IMR-90 (cell line): ENCODE results near the gene NEGR1. TPM values are rescaled to one million over a fixed set of nuclear protein-coding genes. Genes with fewer than 3 reads are reported as not detected.

Source experiments
- ATAC-seq: fragments of 200-7000 bp; cut with Tn5 transposase; 2 replicates; pipeline ENCODE4 v1.9.1; 2020; ENCODE audit warnings: low read depth, mild to moderate bottlenecking, moderate library complexity
- BruUV-seq: library from RNA; stranded (reverse); fragments of 400-500 nt; replicated peaks from 2 replicates; lab custom pipeline; 2021; lab: Mats Ljungman, UMichigan
- CTCF ChIA-PET: fragments of 300-600 bp; formaldehyde crosslinking; extraction: SDS; loops from one replicate; lab custom pipeline; 2021; ENCODE audit warnings: antibody characterized with exemption; lab: Yijun Ruan, JAX
- POLR2A ChIA-PET: fragments of 300-600 bp; sonication (Branson Sonifier 250); formaldehyde crosslinking; loops from one replicate; lab custom pipeline; 2022; ENCODE audit warnings: antibody characterized with exemption; ENCODE audit not compliant: unreplicated experiment; lab: Charles Lee
- DNase-seq: peaks from one replicate; pipeline ENCODE4 v3.0.0; 2013
- H2AFZ ChIP-seq: replicated peaks from 2 replicates; pipeline ENCODE3; 2013; ENCODE audit warnings: low read length, mild to moderate bottlenecking; ENCODE audit not compliant: poor library complexity
- H2AK5ac ChIP-seq: 2 replicates; pipeline ENCODE4 v1.6.1; 2013; ENCODE audit warnings: low read depth, low read length, inconsistent platforms
- H2AK9ac ChIP-seq: replicated peaks from 2 replicates; pipeline ENCODE3; 2013; ENCODE audit warnings: mild to moderate bottlenecking, low read depth, low read length, moderate library complexity; ENCODE audit not compliant: poor library complexity
- H2BK120ac ChIP-seq: 2 replicates; pipeline ENCODE4 v1.6.1; 2013; ENCODE audit warnings: low read depth, low read length, inconsistent platforms
- H2BK15ac ChIP-seq: 3 replicates; pipeline ENCODE4 v1.6.1; 2013; ENCODE audit warnings: low read depth, low read length, inconsistent platforms
- H2BK20ac ChIP-seq: 2 replicates; pipeline ENCODE4 v1.6.1; 2013; ENCODE audit warnings: low read depth, mild to moderate bottlenecking, inconsistent platforms, low read length, moderate library complexity
- H2BK5ac ChIP-seq: 2 replicates; pipeline ENCODE4 v1.6.1; 2013; ENCODE audit warnings: mild to moderate bottlenecking, low read depth, low read length, inconsistent platforms; ENCODE audit not compliant: poor library complexity, severe bottlenecking
- H3K14ac ChIP-seq: replicated peaks from 2 replicates; pipeline ENCODE4 v1.6.1; 2013; ENCODE audit warnings: low read depth, low read length, inconsistent platforms
- H3K18ac ChIP-seq: 2 replicates; pipeline ENCODE4 v1.6.1; 2013; ENCODE audit warnings: low read depth, low read length, control low read depth
- H3K23ac ChIP-seq: 2 replicates; pipeline ENCODE4 v1.6.1; 2013; ENCODE audit warnings: low read depth, low read length, inconsistent platforms
- H3K27ac ChIP-seq: 2 replicates; pipeline ENCODE4 v1.5.1; 2013; ENCODE audit warnings: mild to moderate bottlenecking, control low read depth, low read length; ENCODE audit not compliant: insufficient read depth
- H3K27me3 ChIP-seq: 2 replicates; pipeline ENCODE4 v1.6.1; 2013; ENCODE audit warnings: low read length; ENCODE audit not compliant: control insufficient read depth, insufficient read depth
- H3K36me3 ChIP-seq: 2 replicates; pipeline ENCODE4 v1.6.1; 2013; ENCODE audit warnings: low read length, mixed read lengths; ENCODE audit not compliant: control insufficient read depth, insufficient read depth
- H3K4ac ChIP-seq: 2 replicates; pipeline ENCODE4 v1.6.1; 2013; ENCODE audit warnings: low read depth, low read length, inconsistent platforms
- H3K4me1 ChIP-seq: 2 replicates; pipeline ENCODE4 v1.6.1; 2013; ENCODE audit warnings: low read length, mixed read lengths; ENCODE audit not compliant: control insufficient read depth, insufficient read depth
- H3K4me2 ChIP-seq: 2 replicates; pipeline ENCODE4 v1.6.1; 2013; ENCODE audit warnings: low read depth, mild to moderate bottlenecking, control low read depth, low read length, moderate library complexity
- H3K4me3 ChIP-seq: 2 replicates; pipeline ENCODE4 v1.5.1; 2013; ENCODE audit warnings: low read depth, mild to moderate bottlenecking, control low read depth, low read length, moderate library complexity; ENCODE audit not compliant: insufficient read depth
- H3K56ac ChIP-seq: 2 replicates; pipeline ENCODE4 v1.6.1; 2013; ENCODE audit warnings: low read length, inconsistent platforms; ENCODE audit not compliant: insufficient read depth; ENCODE audit errors: extremely low read depth
- H3K79me1 ChIP-seq, 2 experiments: 2 replicates each; pipeline ENCODE4 v1.6.1; 2013; ENCODE audit warnings: low read length in 2 of 2, inconsistent platforms in 1 of 2, low read depth in 1 of 2
- H3K9ac ChIP-seq: 2 replicates; pipeline ENCODE4 v1.6.1; 2013; ENCODE audit warnings: low read depth, low read length, control low read depth
- H3K9me1 ChIP-seq: 2 replicates; pipeline ENCODE4 v1.6.1; 2013; ENCODE audit warnings: low read length, inconsistent platforms; ENCODE audit not compliant: insufficient read depth
- H3K9me3 ChIP-seq: 2 replicates; pipeline ENCODE4 v1.6.1; 2013; ENCODE audit warnings: low read length; ENCODE audit not compliant: control insufficient read depth, insufficient read depth
- H4K20me1 ChIP-seq: 2 replicates; pipeline ENCODE4 v1.6.1; 2013; ENCODE audit warnings: low read length, inconsistent platforms; ENCODE audit not compliant: insufficient read depth
- H4K5ac ChIP-seq: 2 replicates; pipeline ENCODE4 v1.6.1; 2013; ENCODE audit warnings: mild to moderate bottlenecking, low read depth, low read length, control low read depth
- H4K8ac ChIP-seq, 2 experiments: 2 replicates each; pipeline ENCODE4 v1.6.1; 2013; ENCODE audit warnings: low read depth in 2 of 2, low read length in 2 of 2, control low read depth in 1 of 2, inconsistent platforms in 1 of 2
- H4K91ac ChIP-seq: 2 replicates; pipeline ENCODE4 v1.6.1; 2013; ENCODE audit warnings: low read depth, low read length, inconsistent platforms; ENCODE audit not compliant: insufficient read depth
- BHLHE40 ChIP-seq: fragments of 150-350 bp; IDR thresholded peaks from 2 replicates; pipeline ENCODE4 v1.6.1; 2016; ENCODE audit warnings: mild to moderate bottlenecking, low read depth, low read length
- CEBPB ChIP-seq: IDR thresholded peaks from 2 replicates; pipeline ENCODE4 v1.6.1; 2012; ENCODE audit warnings: low read depth, low read length, improper control_type of control experiment
- CHD1 ChIP-seq: IDR thresholded peaks from 2 replicates; pipeline ENCODE4 v1.6.1; 2012; ENCODE audit warnings: low read depth, low read length, improper control_type of control experiment
- ELK1 ChIP-seq: fragments of 150-350 bp; IDR thresholded peaks from 2 replicates; pipeline ENCODE4 v1.6.1; 2016; ENCODE audit warnings: low read depth, mild to moderate bottlenecking, low read length, moderate library complexity, borderline replicate concordance
- FOS ChIP-seq: fragments of 150-350 bp; IDR thresholded peaks from 2 replicates; pipeline ENCODE4 v1.6.1; 2016; ENCODE audit warnings: low read depth, low read length
- MAFK ChIP-seq: IDR thresholded peaks from 2 replicates; pipeline ENCODE4 v1.6.1; 2012; ENCODE audit warnings: low read depth, low read length, improper control_type of control experiment
- MAZ ChIP-seq: IDR thresholded peaks from 2 replicates; pipeline ENCODE4 v1.6.1; 2012; ENCODE audit warnings: low read depth, mild to moderate bottlenecking, low read length, improper control_type of control experiment, moderate library complexity, borderline replicate concordance
- MXI1 ChIP-seq: IDR thresholded peaks from 2 replicates; pipeline ENCODE4 v1.6.1; 2012; ENCODE audit warnings: low read depth, mild to moderate bottlenecking, low read length, moderate library complexity, borderline replicate concordance
- NFE2L2 ChIP-seq: fragments of 150-350 bp; IDR thresholded peaks from 2 replicates; pipeline ENCODE4 v1.6.1; 2016; ENCODE audit warnings: low read depth, mild to moderate bottlenecking, low read length
- POLR2A ChIP-seq: IDR thresholded peaks from 2 replicates; pipeline ENCODE4 v1.6.1; 2012; ENCODE audit warnings: mild to moderate bottlenecking, low read depth, low read length
- RAD21 ChIP-seq: IDR thresholded peaks from 2 replicates; pipeline ENCODE4 v1.6.1; 2012; ENCODE audit warnings: low read length, improper control_type of control experiment
- RCOR1 ChIP-seq: IDR thresholded peaks from 2 replicates; pipeline ENCODE4 v1.6.1; 2012; ENCODE audit warnings: mild to moderate bottlenecking, low read length, improper control_type of control experiment; ENCODE audit not compliant: insufficient replicate concordance
- RFX5 ChIP-seq: IDR thresholded peaks from 2 replicates; pipeline ENCODE4 v1.8.0; 2012; ENCODE audit warnings: low read depth, mild to moderate bottlenecking, low read length, moderate library complexity
- SMC3 ChIP-seq: fragments of 150-350 bp; IDR thresholded peaks from 2 replicates; pipeline ENCODE4 v1.6.1; 2016; ENCODE audit warnings: low read depth, mild to moderate bottlenecking, antibody characterized with exemption, low read length, moderate library complexity
- USF2 ChIP-seq: fragments of 150-350 bp; IDR thresholded peaks from 2 replicates; pipeline ENCODE4 v1.6.1; 2017; ENCODE audit warnings: mild to moderate bottlenecking, antibody characterized with exemption, low read length, low read depth
- WGBS, 2 experiments: methylation state at CpG; one replicate each; pipeline versions ENCODE4 v1.1.5 to v1.1.7; 2013; ENCODE audit warnings: missing lambda C conversion rate in 2 of 2; ENCODE audit not compliant: insufficient read length in 1 of 2; ENCODE audit errors: extremely low coverage in 2 of 2; 5-methylcytosine and 5-hydroxymethylcytosine counted together
- dilution Hi-C: fragments of 300-500 bp; cut with HindIII; formaldehyde crosslinking; loops from one replicate; pipeline ENCODE4 v1.14.3; 2018; ENCODE audit warnings: low sequenced_read_pairs; ENCODE audit not compliant: unreplicated experiment
- in situ Hi-C: fragments of 300-500 bp; cut with MboI; formaldehyde crosslinking; loops from 3 replicates; pipeline ENCODE4 v1.14.3; 2019; ENCODE audit warnings: low sequenced_read_pairs, inconsistent platforms, mixed read lengths
- intact Hi-C: fragments of 100-400 bp; cut with micrococcal nuclease; formaldehyde crosslinking; loops from 2 replicates; pipeline ENCODE4 v1.10.0; 2022
- polyA plus RNA-seq, 3 experiments: library from polyadenylated mRNA; depleted of rRNA; stranded (reverse); fragments of >200 nt; gene quantifications; 2 replicates each; pipeline ENCODE4 v1.2.3, GENCODE V29; 2012; ENCODE audit warnings: low replicate concordance in 1 of 3
- total RNA-seq: library from RNA; depleted of rRNA; stranded (reverse); fragments of >200 nt; gene quantifications from 2 replicates; pipeline ENCODE4 v1.2.3, GENCODE V29; 2012
- TF ChIP-seq, protein P1 (sequence below): conservative IDR thresholded peaks from 2 replicates; pipeline ENCODE4 v1.5.1; 2012; ENCODE audit warnings: mild to moderate bottlenecking, low read depth, low read length, improper control_type of control experiment

The NEGR1 gene
- total and polyA plus RNA-seq, 2 of the 4 experiments (the other 2 are of a cell fraction) = 5.1 to 9.1 TPM

DNA sequence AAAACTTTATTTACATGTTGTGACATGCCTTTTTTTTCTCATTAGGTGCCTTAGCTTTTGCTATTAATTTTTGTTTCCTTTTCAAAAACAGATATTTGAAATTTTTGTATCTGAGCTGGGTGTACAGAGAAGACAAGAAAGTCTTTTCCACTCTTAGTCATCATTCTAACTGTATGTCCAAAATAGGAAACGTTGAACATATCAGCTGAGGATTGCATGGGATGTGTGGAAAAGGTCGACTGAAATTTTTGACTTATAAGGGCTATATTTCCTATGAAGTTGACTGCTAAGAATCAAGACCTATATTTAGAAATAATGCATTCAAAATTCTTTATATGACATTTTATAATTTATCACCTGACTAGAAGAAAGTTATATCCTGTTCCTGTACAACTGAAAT is 931.5 kb downstream of the NEGR1 start:
- Histone ChIP-seq H3K27me3 (no peaks in the 10 kb centered on the region), H3K79me1 (no peaks in the 10 kb centered on the region), H3K56ac (no peak overlapping the region), H2BK20ac (no peak overlapping the region), H2BK15ac (no peak overlapping the region), H2BK5ac (peak overlapping the region; percentile 94), H3K4me1 (peaks cover 2% of the 10 kb centered on the region; the same call in 1 of the 2 replicates), H4K20me1 (no peaks in the 10 kb centered on the region), H3K9me1 (no peaks in the 10 kb centered on the region), H3K4me3 (no peak overlapping the region), H3K14ac (no peak overlapping the region), H3K18ac (no peak overlapping the region; the same call in 1 of the 2 replicates), H3K23ac (no peak overlapping the region), H3K9ac (no peak overlapping the region), H2AK5ac (no peak overlapping the region), H3K4me2 (no peak overlapping the region), H4K5ac (no peak overlapping the region), H3K27ac (no peak overlapping the region), H4K8ac (no peak overlapping the region; a peak in 1 of 4 replicates), H3K36me3 (no peaks in the 10 kb centered on the region), H2AK9ac (no peak overlapping the region), H3K4ac (no peak overlapping the region), H3K9me3 (no peaks in the 10 kb centered on the region), H2BK120ac (no peak overlapping the region), H4K91ac (no peak overlapping the region), H2AFZ (no peak overlapping the region)
- WGBS, 2 experiments = no CpG with 5 or more reads among the region's 2 CpGs
- ATAC-seq (peak; percentile 66), DNase-seq (peak; percentile 42)
- dilution Hi-C loops (no loop called here), in situ Hi-C loops (no loop called here), intact Hi-C loops (no loop called here)
- CTCF ChIA-PET = interaction anchor here (0.6 kb wide), 1 partner anchor 13 kb away, joined by 3 read pairs; no protein-coding TSS in a partner anchor
- POLR2A ChIA-PET = no interaction called here
- no TSS peak for BruUV-seq
- TF ChIP-seq, protein P1, sequence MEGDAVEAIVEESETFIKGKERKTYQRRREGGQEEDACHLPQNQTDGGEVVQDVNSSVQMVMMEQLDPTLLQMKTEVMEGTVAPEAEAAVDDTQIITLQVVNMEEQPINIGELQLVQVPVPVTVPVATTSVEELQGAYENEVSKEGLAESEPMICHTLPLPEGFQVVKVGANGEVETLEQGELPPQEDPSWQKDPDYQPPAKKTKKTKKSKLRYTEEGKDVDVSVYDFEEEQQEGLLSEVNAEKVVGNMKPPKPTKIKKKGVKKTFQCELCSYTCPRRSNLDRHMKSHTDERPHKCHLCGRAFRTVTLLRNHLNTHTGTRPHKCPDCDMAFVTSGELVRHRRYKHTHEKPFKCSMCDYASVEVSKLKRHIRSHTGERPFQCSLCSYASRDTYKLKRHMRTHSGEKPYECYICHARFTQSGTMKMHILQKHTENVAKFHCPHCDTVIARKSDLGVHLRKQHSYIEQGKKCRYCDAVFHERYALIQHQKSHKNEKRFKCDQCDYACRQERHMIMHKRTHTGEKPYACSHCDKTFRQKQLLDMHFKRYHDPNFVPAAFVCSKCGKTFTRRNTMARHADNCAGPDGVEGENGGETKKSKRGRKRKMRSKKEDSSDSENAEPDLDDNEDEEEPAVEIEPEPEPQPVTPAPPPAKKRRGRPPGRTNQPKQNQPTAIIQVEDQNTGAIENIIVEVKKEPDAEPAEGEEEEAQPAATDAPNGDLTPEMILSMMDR = no peak
- TF ChIP-seq MAFK (no peak), RAD21 (no peak), POLR2A (no peak), USF2 (no peak), SMC3 (no peak), RCOR1 (no peak), FOS (no peak), ELK1 (no peak), CHD1 (no peak), MXI1 (no peak), CEBPB (no peak), NFE2L2 (no peak), RFX5 (no peak), BHLHE40 (no peak), MAZ (no peak)
